Neural progenitor cell (in vitro differentiated cells): ENCODE results near the gene KDM6A. TPM values are rescaled to one million over a fixed set of nuclear protein-coding genes. Genes with fewer than 3 reads are reported as not detected.
A peak's percentile ranks its signal among the peaks of the same experiment; 100 is the strongest.

ENCODE experiments used
- DNase-seq: peaks from one replicate; pipeline ENCODE4 v3.0.0-alpha.2; 2016; ENCODE audit warnings: low spot score
- H2AFZ ChIP-seq: fragments of 200-600 bp; sonication (generic); replicated peaks from 2 replicates; pipeline ENCODE4 v1.6.1; 2016; ENCODE audit warnings: antibody characterized with exemption
- H3F3A ChIP-seq: fragments of 200-600 bp; sonication (generic); 2 replicates; pipeline ENCODE4 v1.6.1; 2016; ENCODE audit warnings: antibody characterized with exemption, low read depth
- H3K27ac ChIP-seq: fragments of 200-600 bp; sonication (generic); 2 replicates; pipeline ENCODE4 v1.5.1; 2016; ENCODE audit warnings: mild to moderate bottlenecking
- H3K27me3 ChIP-seq: fragments of 200-600 bp; sonication (generic); 2 replicates; pipeline ENCODE4 v1.6.1; 2016; ENCODE audit warnings: mild to moderate bottlenecking, moderate library complexity
- H3K36me3 ChIP-seq: fragments of 200-600 bp; sonication (generic); 2 replicates; pipeline ENCODE4 v1.5.1; 2016
- H3K4me1 ChIP-seq: fragments of 200-600 bp; sonication (generic); 2 replicates; pipeline ENCODE4 v1.6.1; 2016; ENCODE audit warnings: mixed run types
- H3K4me2 ChIP-seq: fragments of 200-600 bp; sonication (generic); 2 replicates; pipeline ENCODE4 v1.6.1; 2016
- H3K4me3 ChIP-seq: fragments of 200-600 bp; sonication (generic); 2 replicates; pipeline ENCODE4 v1.5.1; 2016
- H3K79me2 ChIP-seq: fragments of 200-600 bp; sonication (generic); 2 replicates; pipeline ENCODE4 v1.6.1; 2016; ENCODE audit warnings: low read depth
- H3K9ac ChIP-seq: fragments of 200-600 bp; sonication (generic); 2 replicates; pipeline ENCODE4 v1.6.1; 2016
- H3K9me3 ChIP-seq: fragments of 200-600 bp; sonication (generic); 2 replicates; pipeline ENCODE4 v1.5.1; 2016; ENCODE audit warnings: low read depth
- H4K20me1 ChIP-seq: fragments of 200-600 bp; sonication (generic); 2 replicates; pipeline ENCODE4 v1.6.1; 2016; ENCODE audit warnings: low read depth
- H3K27ac Mint-ChIP-seq: 3 replicates; pipeline ENCODE4 v1.8.0; 2021; ENCODE audit warnings: mixed read lengths
- H3K27me3 Mint-ChIP-seq: 2 replicates; pipeline ENCODE4 v1.8.0; 2022; ENCODE audit warnings: low read depth, mild to moderate bottlenecking, inconsistent platforms, moderate library complexity, mixed read lengths; ENCODE audit not compliant: insufficient read depth
- H3K36me3 Mint-ChIP-seq: 3 replicates; pipeline ENCODE4 v1.8.0; 2021; ENCODE audit warnings: mixed read lengths
- H3K4me1 Mint-ChIP-seq: 3 replicates; pipeline ENCODE4 v1.8.0; 2021; ENCODE audit warnings: mixed read lengths
- H3K4me3 Mint-ChIP-seq: 3 replicates; pipeline ENCODE4 v1.8.0; 2021; ENCODE audit warnings: mild to moderate bottlenecking, moderate library complexity, mixed read lengths
- H3K9me3 Mint-ChIP-seq: 3 replicates; pipeline ENCODE4 v1.8.0; 2020; ENCODE audit warnings: mixed read lengths
- EZH2 ChIP-seq: fragments of 200-600 bp; sonication (generic); IDR thresholded peaks from 2 replicates; pipeline ENCODE4 v1.6.1; 2017; ENCODE audit warnings: antibody characterized with exemption, mild to moderate bottlenecking, moderate library complexity
- EZH2phosphoT487 ChIP-seq: fragments of 200-600 bp; sonication (generic); IDR thresholded peaks from 2 replicates; pipeline ENCODE4 v1.6.1; 2017; ENCODE audit warnings: antibody characterized with exemption
- total RNA-seq: library from RNA; depleted of rRNA; stranded (reverse); fragments of >200 nt; gene quantifications from 2 replicates; pipeline ENCODE4 v1.2.3, GENCODE V29; 2015; ENCODE audit warnings: low replicate concordance
- TF ChIP-seq, protein P1 (sequence below): fragments of 200-600 bp; sonication (generic); IDR thresholded peaks from 2 replicates; pipeline ENCODE4 v1.5.1; 2017; ENCODE audit warnings: antibody characterized with exemption, mild to moderate bottlenecking

The KDM6A gene
- total RNA-seq, 1 donor from 2014 or later = 56.2 TPM

DNA sequence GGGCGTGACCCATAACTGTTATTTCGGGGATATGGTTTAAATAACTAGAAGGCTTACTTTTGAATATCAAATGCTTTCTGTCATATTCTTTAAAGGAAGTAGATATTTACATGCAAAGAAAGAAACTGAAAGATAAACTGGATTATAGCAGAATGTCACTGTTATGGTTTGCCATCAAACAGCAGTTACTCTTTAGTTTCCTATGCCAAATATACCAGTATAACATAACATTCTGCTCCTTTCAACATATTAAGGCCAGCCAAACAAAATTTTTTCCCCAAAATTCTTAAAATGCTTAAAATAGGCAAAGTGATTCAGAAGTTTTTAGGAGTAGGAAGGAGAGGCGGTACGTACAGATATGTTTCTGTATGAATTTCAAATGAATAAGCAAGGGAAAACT is 27.0 kb downstream of the KDM6A start:
- DNase-seq = no peak
- H3F3A ChIP-seq = peaks cover 23% of the 10 kb centered on the region
- no peak overlapping the region for H3K4me2 ChIP-seq
- Mint-ChIP-seq H3K27ac (no peak overlapping the region), H3K4me1 (no peaks in the 10 kb centered on the region), H3K27me3 (peaks cover 2% of the 10 kb centered on the region), H3K36me3 (peaks cover 13% of the 10 kb centered on the region), H3K4me3 (no peak overlapping the region), H3K9me3 (peaks cover 62% of the 10 kb centered on the region)
- no peak overlapping the region for H2AFZ ChIP-seq
- peaks cover 30% of the 10 kb centered on the region for H4K20me1 ChIP-seq
- H3K4me3 ChIP-seq = no peak overlapping the region
- no peaks in the 10 kb centered on the region for H3K27me3 ChIP-seq
- H3K9me3 ChIP-seq = peaks cover 21% of the 10 kb centered on the region
- no peak overlapping the region for H3K9ac ChIP-seq
- TF ChIP-seq EZH2phosphoT487 (no peak), EZH2 (no peak)
- TF ChIP-seq, protein P1, sequence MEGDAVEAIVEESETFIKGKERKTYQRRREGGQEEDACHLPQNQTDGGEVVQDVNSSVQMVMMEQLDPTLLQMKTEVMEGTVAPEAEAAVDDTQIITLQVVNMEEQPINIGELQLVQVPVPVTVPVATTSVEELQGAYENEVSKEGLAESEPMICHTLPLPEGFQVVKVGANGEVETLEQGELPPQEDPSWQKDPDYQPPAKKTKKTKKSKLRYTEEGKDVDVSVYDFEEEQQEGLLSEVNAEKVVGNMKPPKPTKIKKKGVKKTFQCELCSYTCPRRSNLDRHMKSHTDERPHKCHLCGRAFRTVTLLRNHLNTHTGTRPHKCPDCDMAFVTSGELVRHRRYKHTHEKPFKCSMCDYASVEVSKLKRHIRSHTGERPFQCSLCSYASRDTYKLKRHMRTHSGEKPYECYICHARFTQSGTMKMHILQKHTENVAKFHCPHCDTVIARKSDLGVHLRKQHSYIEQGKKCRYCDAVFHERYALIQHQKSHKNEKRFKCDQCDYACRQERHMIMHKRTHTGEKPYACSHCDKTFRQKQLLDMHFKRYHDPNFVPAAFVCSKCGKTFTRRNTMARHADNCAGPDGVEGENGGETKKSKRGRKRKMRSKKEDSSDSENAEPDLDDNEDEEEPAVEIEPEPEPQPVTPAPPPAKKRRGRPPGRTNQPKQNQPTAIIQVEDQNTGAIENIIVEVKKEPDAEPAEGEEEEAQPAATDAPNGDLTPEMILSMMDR = no peak
- H3K4me1 ChIP-seq = peaks cover 11% of the 10 kb centered on the region
- H3K79me2 ChIP-seq = peaks cover 100% of the 10 kb centered on the region
- no peak overlapping the region for H3K27ac ChIP-seq
- H3K36me3 ChIP-seq = no peaks in the 10 kb centered on the region

GRCh38 chrX:44903107-44903506 is 30.1 kb downstream of the KDM6A start:
- H3K4me1 Mint-ChIP-seq = no peaks in the 10 kb centered on the region

GRCh38 chrX:44903830-44904530 is 31.0 kb downstream of the KDM6A start:
- no peak for DNase-seq
- Mint-ChIP-seq H3K4me3 (no peak overlapping the region), H3K27ac (no peak overlapping the region), H3K27me3 (peaks cover under 1% of the 10 kb centered on the region), H3K36me3 (peaks cover 8% of the 10 kb centered on the region), H3K4me1 (no peaks in the 10 kb centered on the region), H3K9me3 (peaks cover 54% of the 10 kb centered on the region)
- H4K20me1 ChIP-seq = peaks cover 29% of the 10 kb centered on the region
- no peak overlapping the region for H2AFZ ChIP-seq
- peaks cover under 1% of the 10 kb centered on the region for H3K36me3 ChIP-seq
- H3K4me1 ChIP-seq = peaks cover 17% of the 10 kb centered on the region
- H3K4me3 ChIP-seq = peak overlapping the region; percentile 4
- peaks cover 100% of the 10 kb centered on the region for H3K79me2 ChIP-seq
- peak overlapping the region; percentile 90 for H3K27ac ChIP-seq
- no peaks in the 10 kb centered on the region for H3K27me3 ChIP-seq
- H3K4me2 ChIP-seq = peak overlapping the region; percentile 61
- TF ChIP-seq, protein P1 = no peak
- TF ChIP-seq EZH2 = no peak
- no peak for TF ChIP-seq EZH2phosphoT487
- H3F3A ChIP-seq = peaks cover 26% of the 10 kb centered on the region
- no peak overlapping the region for H3K9ac ChIP-seq
- H3K9me3 ChIP-seq = peaks cover 14% of the 10 kb centered on the region

More at GRCh38 chrX:44903107-44903506, 30.1 kb downstream of the KDM6A start:
- no peak overlapping the region for H2AFZ ChIP-seq
- peaks cover 17% of the 10 kb centered on the region for H3K4me1 ChIP-seq
- Mint-ChIP-seq H3K4me3 (no peak overlapping the region), H3K27me3 (peaks cover 2% of the 10 kb centered on the region), H3K9me3 (peaks cover 57% of the 10 kb centered on the region), H3K27ac (no peak overlapping the region), H3K36me3 (peaks cover 8% of the 10 kb centered on the region)
- no peak overlapping the region for H3K4me2 ChIP-seq
- H3K27ac ChIP-seq = no peak overlapping the region
- peaks cover 14% of the 10 kb centered on the region for H3K9me3 ChIP-seq
- TF ChIP-seq EZH2phosphoT487 = no peak
- TF ChIP-seq, protein P1 = no peak
- TF ChIP-seq EZH2 = no peak
- no peaks in the 10 kb centered on the region for H3K36me3 ChIP-seq
- H3K27me3 ChIP-seq = no peaks in the 10 kb centered on the region
- no peak for DNase-seq
- no peak overlapping the region for H3K9ac ChIP-seq
- peaks cover 35% of the 10 kb centered on the region for H4K20me1 ChIP-seq
- peaks cover 26% of the 10 kb centered on the region for H3F3A ChIP-seq
- H3K4me3 ChIP-seq = no peak overlapping the region
- H3K79me2 ChIP-seq = peaks cover 100% of the 10 kb centered on the region
